ENCODE results near the gene CEBPB. TPM values are rescaled to one million over a fixed set of nuclear protein-coding genes. Genes with fewer than 3 reads are reported as not detected.

CEBPB gene
- total and polyA plus RNA-seq, 2 donors from 2014 or later = 33.6 to 81.4 TPM

GRCh38 chr20:50191065-50191543 is 474 bp downstream of the CEBPB start:
- Histone ChIP-seq H3K4me3 (ENCODE audit: low read length in 3 of 3) (peak overlapping the region in 2 of 3 donors; percentile 87 to 91), H3K36me3 (ENCODE audit: control insufficient read depth in 2 of 3, insufficient read depth in 3 of 3, low read length in 3 of 3) (peaks cover 0 to 4% (median 0%) of the 10 kb centered on the region in 3 donors), H3K4me1 (ENCODE audit: control insufficient read depth in 2 of 3, insufficient read depth in 2 of 3, low read depth in 1 of 3, low read length in 3 of 3) (peaks cover 0 to 11% (median 11%) of the 10 kb centered on the region in 3 donors), H3K27ac (ENCODE audit: low read depth in 2 of 2, low read length in 2 of 2) (peak overlapping the region; percentile 95 to 97), H3K9ac (ENCODE audit: low read length in 3 of 3) (peak overlapping the region in 1 of 3 donors; percentile 51), H3K27me3 (ENCODE audit: control insufficient read depth, insufficient read depth, low read length) (no peaks in the 10 kb centered on the region), H3K9me3 (ENCODE audit: control insufficient read depth in 2 of 3, insufficient read depth in 1 of 3, low read length in 3 of 3) (no peaks in the 10 kb centered on the region)
- TF ChIP-seq CTCF (IDR thresholded peaks at IDR 0.05; ENCODE audit: borderline replicate concordance, extremely low read depth, insufficient read depth) = no peak
- DNase-seq (peak in 4 of 5 donors; percentile 36 to 78 (median 52)), FAIRE-seq (no peak)
- intact Hi-C loops (cut with DNase I) = no loop called here

GRCh38 chr20:50191544-50192363 is 1.1 kb downstream of the CEBPB start:
- H3K36me3 ChIP-seq (ENCODE audit: control insufficient read depth in 2 of 3, insufficient read depth in 3 of 3, low read length in 3 of 3) = peaks cover 0 to 4% (median 0%) of the 10 kb centered on the region in 3 donors
- H3K9me3 ChIP-seq (ENCODE audit: control insufficient read depth in 2 of 3, insufficient read depth in 1 of 3, low read length in 3 of 3) = no peaks in the 10 kb centered on the region
- peaks cover 0 to 11% (median 11%) of the 10 kb centered on the region in 3 donors for H3K4me1 ChIP-seq (ENCODE audit: control insufficient read depth in 2 of 3, insufficient read depth in 2 of 3, low read depth in 1 of 3, low read length in 3 of 3)
- peak overlapping the region; percentile 95 to 97 for H3K27ac ChIP-seq (ENCODE audit: low read depth in 2 of 2, low read length in 2 of 2)
- no peaks in the 10 kb centered on the region for H3K27me3 ChIP-seq (ENCODE audit: control insufficient read depth, insufficient read depth, low read length)
- peak overlapping the region; percentile 68 to 91 (median 87) for H3K4me3 ChIP-seq (ENCODE audit: low read length in 3 of 3)
- TF ChIP-seq CTCF (IDR thresholded peaks at IDR 0.05; ENCODE audit: borderline replicate concordance, extremely low read depth, insufficient read depth) = peak; percentile 16
- intact Hi-C loops (cut with DNase I) = no loop called here
- peak overlapping the region; percentile 54 to 89 (median 89) for H3K9ac ChIP-seq (ENCODE audit: low read length in 3 of 3)
- FAIRE-seq (no peak), DNase-seq (peak; percentile 78 to 91 (median 86))

GRCh38 chr20:50192364-50193198 is 2.0 kb downstream of the CEBPB start:
- Histone ChIP-seq H3K27me3 (ENCODE audit: control insufficient read depth, insufficient read depth, low read length) (no peaks in the 10 kb centered on the region), H3K4me1 (ENCODE audit: control insufficient read depth in 2 of 3, insufficient read depth in 2 of 3, low read depth in 1 of 3, low read length in 3 of 3) (peaks cover 0 to 11% (median 11%) of the 10 kb centered on the region in 3 donors), H3K9ac (ENCODE audit: low read length in 3 of 3) (peak overlapping the region; percentile 32 to 89 (median 66)), H3K36me3 (ENCODE audit: control insufficient read depth in 2 of 3, insufficient read depth in 3 of 3, low read length in 3 of 3) (peaks cover 0 to 4% (median 0%) of the 10 kb centered on the region in 3 donors), H3K4me3 (ENCODE audit: low read length in 3 of 3) (peak overlapping the region; percentile 49 to 91 (median 87)), H3K27ac (ENCODE audit: low read depth in 2 of 2, low read length in 2 of 2) (peak overlapping the region; percentile 65 to 76), H3K9me3 (ENCODE audit: control insufficient read depth in 2 of 3, insufficient read depth in 1 of 3, low read length in 3 of 3) (no peaks in the 10 kb centered on the region)
- intact Hi-C loops (cut with DNase I) = no loop called here
- FAIRE-seq = no peak
- peak; percentile 77 to 96 (median 87) for DNase-seq
- no peak for TF ChIP-seq CTCF (IDR thresholded peaks at IDR 0.05; ENCODE audit: borderline replicate concordance, extremely low read depth, insufficient read depth)
